ENCODE measurements around the gene GABRR3.

GABRR3 gene

GRCh38 chr3:98034036-98034435 is 1.1 kb downstream of the GABRR3 start:
- Mint-ChIP-seq H3K4me1 (ENCODE audit: low read depth in 2 of 2) (peaks cover under 1 to 3% of the 10 kb centered on the region in 2 donors), H3K9me3 (no peaks in the 10 kb centered on the region), H3K27me3 (peaks cover 30 to 32% of the 10 kb centered on the region in 2 donors), H3K36me3 (ENCODE audit: insufficient read depth) (no peaks in the 10 kb centered on the region), H3K4me3 (no peak overlapping the region), H3K27ac (no peak overlapping the region)
- ATAC-seq (replicated peaks) (no peak), DNase-seq (no peak)

- Mint-ChIP-seq H3K27me3 (peaks cover 29 to 33% of the 10 kb centered on the region in 2 donors), H3K9me3 (no peaks in the 10 kb centered on the region), H3K4me3 (no peak overlapping the region), H3K36me3 (ENCODE audit: insufficient read depth) (no peaks in the 10 kb centered on the region), H3K27ac (no peak overlapping the region), H3K4me1 (ENCODE audit: low read depth in 2 of 2) (peaks cover 0 to 4% of the 10 kb centered on the region in 2 donors)
- ATAC-seq (replicated peaks) (no peak), DNase-seq (no peak)
These were observed 2.2 kb downstream of the GABRR3 start for GRCh38 chr3:98032904-98033303.

GRCh38 chr3:98032265-98032664 is 2.9 kb downstream of the GABRR3 start:
- Mint-ChIP-seq H3K36me3 (ENCODE audit: insufficient read depth) (no peaks in the 10 kb centered on the region), H3K4me3 (no peak overlapping the region), H3K27ac (no peak overlapping the region), H3K4me1 (ENCODE audit: low read depth in 2 of 2) (peaks cover 0 to 4% of the 10 kb centered on the region in 2 donors), H3K27me3 (peaks cover 23 to 27% of the 10 kb centered on the region in 2 donors), H3K9me3 (no peaks in the 10 kb centered on the region)
- DNase-seq (no peak), ATAC-seq (replicated peaks) (no peak)

GRCh38 chr3:98029083-98029482 is 6.0 kb downstream of the GABRR3 start:
- Mint-ChIP-seq H3K9me3 (no peaks in the 10 kb centered on the region), H3K36me3 (ENCODE audit: insufficient read depth) (no peaks in the 10 kb centered on the region), H3K27me3 (peaks cover 5 to 18% of the 10 kb centered on the region in 2 donors), H3K4me1 (ENCODE audit: low read depth in 2 of 2) (peaks cover 0 to 4% of the 10 kb centered on the region in 2 donors), H3K4me3 (no peak overlapping the region), H3K27ac (no peak overlapping the region)
- no peak for ATAC-seq (replicated peaks)
- DNase-seq, result no peak

GRCh38 chr3:98027085-98027446 is 8.0 kb downstream of the GABRR3 start:
- Mint-ChIP-seq H3K9me3 (no peaks in the 10 kb centered on the region), H3K4me1 (ENCODE audit: low read depth in 2 of 2) (peaks cover 6 to 8% of the 10 kb centered on the region in 2 donors), H3K36me3 (ENCODE audit: insufficient read depth) (peaks cover 4% of the 10 kb centered on the region), H3K27me3 (peaks cover 9 to 23% of the 10 kb centered on the region in 2 donors), H3K4me3 (no peak overlapping the region), H3K27ac (no peak overlapping the region)
- ATAC-seq (replicated peaks) (no peak), DNase-seq (no peak)

GRCh38 chr3:98026425-98027084 is 8.6 kb downstream of the GABRR3 start:
- H3K4me3 Mint-ChIP-seq, result no peak overlapping the region
- H3K27ac Mint-ChIP-seq, result no peak overlapping the region
- peaks cover 4% of the 10 kb centered on the region for H3K36me3 Mint-ChIP-seq (ENCODE audit: insufficient read depth)
- H3K9me3 Mint-ChIP-seq, result no peaks in the 10 kb centered on the region
- no peak for ATAC-seq (replicated peaks)
- H3K27me3 Mint-ChIP-seq, result peaks cover 9 to 23% of the 10 kb centered on the region in 2 donors
- peaks cover 6 to 8% of the 10 kb centered on the region in 2 donors for H3K4me1 Mint-ChIP-seq (ENCODE audit: low read depth in 2 of 2)
- no peak for DNase-seq

- Mint-ChIP-seq H3K4me1 (ENCODE audit: low read depth in 2 of 2) (peaks cover 6 to 8% of the 10 kb centered on the region in 2 donors), H3K27me3 (peaks cover 9 to 23% of the 10 kb centered on the region in 2 donors), H3K9me3 (no peaks in the 10 kb centered on the region), H3K27ac (no peak overlapping the region), H3K36me3 (ENCODE audit: insufficient read depth) (peaks cover 4% of the 10 kb centered on the region), H3K4me3 (no peak overlapping the region)
- ATAC-seq (replicated peaks) (no peak), DNase-seq (no peak)
These were observed 9.6 kb downstream of the GABRR3 start for GRCh38 chr3:98025392-98025945.

- DNase-seq, result peak; percentile 87 to 91 (median 88)
- Mint-ChIP-seq H3K4me1 (ENCODE audit: low read depth in 2 of 2) (peaks cover 4 to 6% of the 10 kb centered on the region in 2 donors), H3K27ac (peak overlapping the region in 1 of 2 donors; percentile 87), H3K27me3 (peaks cover 9 to 10% of the 10 kb centered on the region in 2 donors), H3K4me3 (no peak overlapping the region), H3K9me3 (no peaks in the 10 kb centered on the region), H3K36me3 (ENCODE audit: insufficient read depth) (peaks cover 4% of the 10 kb centered on the region)
- peak; percentile 89 for ATAC-seq (replicated peaks)
These were observed 11.9 kb downstream of the GABRR3 start for GRCh38 chr3:98022978-98023820.

GRCh38 chr3:98021830-98022560 is 13.1 kb downstream of the GABRR3 start:
- Mint-ChIP-seq H3K9me3 (no peaks in the 10 kb centered on the region), H3K4me1 (ENCODE audit: low read depth in 2 of 2) (peaks cover 4 to 6% of the 10 kb centered on the region in 2 donors), H3K36me3 (ENCODE audit: insufficient read depth) (peaks cover 4% of the 10 kb centered on the region), H3K4me3 (no peak overlapping the region), H3K27ac (no peak overlapping the region), H3K27me3 (peaks cover 9 to 10% of the 10 kb centered on the region in 2 donors)
- DNase-seq (no peak), ATAC-seq (replicated peaks) (no peak)

- H3K4me1 Mint-ChIP-seq (ENCODE audit: low read depth in 2 of 2), result peaks cover 4 to 6% of the 10 kb centered on the region in 2 donors
- no peak overlapping the region for H3K4me3 Mint-ChIP-seq
- no peaks in the 10 kb centered on the region for H3K9me3 Mint-ChIP-seq
- H3K27ac Mint-ChIP-seq, result no peak overlapping the region
- no peak for DNase-seq
- ATAC-seq (replicated peaks), result no peak
- H3K27me3 Mint-ChIP-seq, result peaks cover 10 to 16% of the 10 kb centered on the region in 2 donors
- H3K36me3 Mint-ChIP-seq (ENCODE audit: insufficient read depth), result peaks cover 4% of the 10 kb centered on the region
These were observed 14.7 kb downstream of the GABRR3 start for GRCh38 chr3:98020412-98020811.

GRCh38 chr3:98018301-98018700 is 16.8 kb downstream of the GABRR3 start:
- Mint-ChIP-seq H3K36me3 (ENCODE audit: insufficient read depth) (peaks cover 3% of the 10 kb centered on the region), H3K9me3 (no peaks in the 10 kb centered on the region), H3K27ac (no peak overlapping the region), H3K27me3 (peaks cover 14 to 16% of the 10 kb centered on the region in 2 donors), H3K4me3 (no peak overlapping the region), H3K4me1 (ENCODE audit: low read depth in 2 of 2) (peaks cover 3 to 5% of the 10 kb centered on the region in 2 donors)
- no peak for DNase-seq
- no peak for ATAC-seq (replicated peaks)

- no peak for ATAC-seq (replicated peaks)
- no peak overlapping the region for H3K4me3 Mint-ChIP-seq
- no peak overlapping the region for H3K27ac Mint-ChIP-seq
- peaks cover 14% of the 10 kb centered on the region in 2 donors for H3K27me3 Mint-ChIP-seq
- no peak for DNase-seq
- no peaks in the 10 kb centered on the region for H3K36me3 Mint-ChIP-seq (ENCODE audit: insufficient read depth)
- no peaks in the 10 kb centered on the region for H3K9me3 Mint-ChIP-seq
- no peaks in the 10 kb centered on the region for H3K4me1 Mint-ChIP-seq (ENCODE audit: low read depth in 2 of 2)
These were observed 20.9 kb downstream of the GABRR3 start for GRCh38 chr3:98014268-98014585.
